Upper lobe of right lung (tissue), 1 donor: ENCODE measurements around the gene ACY1. TPM values are rescaled to one million over a fixed set of nuclear protein-coding genes. Genes with fewer than 3 reads are reported as not detected.

Experiments used
- ATAC-seq: fragments of 200-7000 bp; cut with Tn5 transposase; one replicate; pipeline ENCODE4 v1.9.1; 2020; ENCODE audit warnings: mild to moderate bottlenecking, moderate library complexity
- DNase-seq: peaks from one replicate; pipeline ENCODE4 v3.0.0-alpha.2; 2020
- H3K27ac ChIP-seq: fragments of 200-600 bp; one replicate; pipeline ENCODE4 v1.8.0; 2022
- H3K27me3 ChIP-seq: fragments of 200-600 bp; one replicate; pipeline ENCODE4 v1.8.0; 2022; ENCODE audit warnings: mild to moderate bottlenecking
- H3K36me3 ChIP-seq: fragments of 200-600 bp; one replicate; pipeline ENCODE4 v1.8.0; 2022
- H3K4me1 ChIP-seq: fragments of 200-600 bp; one replicate; pipeline ENCODE4 v1.8.0; 2022
- H3K4me3 ChIP-seq: fragments of 200-600 bp; one replicate; pipeline ENCODE4 v1.8.0; 2022; ENCODE audit warnings: mild to moderate bottlenecking
- H3K9me3 ChIP-seq: fragments of 200-600 bp; one replicate; pipeline ENCODE4 v1.8.0; 2022
- CTCF ChIP-seq: fragments of 200-600 bp; IDR thresholded peaks from one replicate; pipeline ENCODE4 v1.8.0; 2022; ENCODE audit warnings: antibody characterized with exemption
- intact Hi-C: fragments of 100-400 bp; cut with DNase I; formaldehyde crosslinking; loops from one replicate; pipeline ENCODE4 v1.11.0; 2022
- total RNA-seq: library from RNA; stranded (reverse); fragmentation: NEBNext Ultra II Directional; extraction: Animal tissue kit (Norgen Biotek cat#: 25700); gene quantifications from one replicate; pipeline ENCODE4 v1.2.1, GENCODE V29; 2021
- donor health status: DM: no; HTN: yes; CAD: no; lungs with severe emphysema.

The ACY1 gene
- total RNA-seq, 1 donor from 2014 or later, result 26.5 TPM

DNA sequence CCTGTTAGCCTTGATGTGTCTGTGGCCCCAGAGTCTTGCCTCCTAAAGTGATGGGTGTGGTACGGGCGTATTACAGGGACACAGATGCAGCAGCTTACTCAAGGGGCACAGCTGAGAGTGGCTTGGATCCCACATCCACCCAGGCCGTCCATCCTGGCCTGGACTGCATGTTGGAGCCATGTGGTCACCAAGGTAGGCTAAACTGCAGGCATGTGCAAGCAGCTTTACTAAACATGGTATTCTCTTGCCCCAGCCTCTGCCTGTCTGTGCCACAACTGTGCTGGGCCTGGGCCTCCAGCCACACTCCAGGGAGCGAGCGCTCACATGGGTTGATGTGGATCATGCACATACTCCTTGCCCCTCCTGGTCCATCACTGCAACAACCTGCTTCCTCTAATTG, 34.2 kb upstream of the ACY1 start:
- H3K4me3 ChIP-seq, result no peak overlapping the region
- no peaks in the 10 kb centered on the region for H3K36me3 ChIP-seq
- DNase-seq (peak; percentile 39), ATAC-seq (no peak)
- no peak overlapping the region for H3K27ac ChIP-seq
- intact Hi-C loops, result no loop called here
- no peaks in the 10 kb centered on the region for H3K27me3 ChIP-seq
- TF ChIP-seq CTCF, result no peak
- no peaks in the 10 kb centered on the region for H3K9me3 ChIP-seq
- H3K4me1 ChIP-seq, result no peaks in the 10 kb centered on the region

GRCh38 chr3:51950899-51951298, 32.4 kb upstream of the ACY1 start:
- DNase-seq (no peak), ATAC-seq (no peak)
- intact Hi-C loops, result no loop called here
- no peaks in the 10 kb centered on the region for H3K27me3 ChIP-seq
- TF ChIP-seq CTCF, result no peak
- H3K4me3 ChIP-seq, result no peak overlapping the region
- H3K9me3 ChIP-seq, result no peaks in the 10 kb centered on the region
- H3K36me3 ChIP-seq, result no peaks in the 10 kb centered on the region
- H3K27ac ChIP-seq, result no peak overlapping the region
- H3K4me1 ChIP-seq, result no peaks in the 10 kb centered on the region

DNA sequence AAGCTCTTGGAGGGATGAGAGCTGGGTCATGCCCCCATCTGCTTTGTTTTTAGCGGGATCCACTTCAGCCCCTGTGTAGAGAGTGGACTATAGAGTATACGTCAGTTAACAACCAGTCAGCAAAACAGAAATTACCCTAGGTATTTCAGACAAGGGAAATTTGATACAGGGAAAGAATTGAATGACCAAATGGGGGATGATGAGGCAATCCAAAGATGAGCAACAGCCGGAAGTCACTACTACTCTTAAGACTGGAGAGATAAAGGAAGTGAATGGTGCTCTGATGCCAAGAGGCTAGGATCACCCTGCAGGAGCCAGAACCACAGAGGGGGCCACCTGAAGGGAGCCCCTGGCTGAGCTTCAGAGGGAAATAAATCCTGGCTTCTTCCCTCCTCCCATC, 29.9 kb upstream of the ACY1 start:
- H3K36me3 ChIP-seq, result no peaks in the 10 kb centered on the region
- H3K4me3 ChIP-seq, result no peak overlapping the region
- ATAC-seq (peak; percentile 43), DNase-seq (no peak)
- H3K4me1 ChIP-seq, result peaks cover 8% of the 10 kb centered on the region
- H3K9me3 ChIP-seq, result no peaks in the 10 kb centered on the region
- no peak for TF ChIP-seq CTCF
- intact Hi-C loops, result no loop called here
- no peaks in the 10 kb centered on the region for H3K27me3 ChIP-seq
- no peak overlapping the region for H3K27ac ChIP-seq

GRCh38 chr3:51954105-51954504, 29.2 kb upstream of the ACY1 start:
- peaks cover 8% of the 10 kb centered on the region for H3K4me1 ChIP-seq
- H3K9me3 ChIP-seq, result no peaks in the 10 kb centered on the region
- no peaks in the 10 kb centered on the region for H3K27me3 ChIP-seq
- no peak for TF ChIP-seq CTCF
- no peak for ATAC-seq
- no peak overlapping the region for H3K27ac ChIP-seq
- no peak for DNase-seq
- H3K36me3 ChIP-seq, result no peaks in the 10 kb centered on the region
- no peak overlapping the region for H3K4me3 ChIP-seq
- intact Hi-C loops, result no loop called here

- H3K4me3 ChIP-seq, result no peak overlapping the region
- intact Hi-C loops, result no loop called here
- H3K27me3 ChIP-seq, result no peaks in the 10 kb centered on the region
- H3K27ac ChIP-seq, result no peak overlapping the region
- no peak for TF ChIP-seq CTCF
- ATAC-seq (no peak), DNase-seq (no peak)
- H3K36me3 ChIP-seq, result no peaks in the 10 kb centered on the region
- no peaks in the 10 kb centered on the region for H3K9me3 ChIP-seq
- peaks cover 8% of the 10 kb centered on the region for H3K4me1 ChIP-seq
These were observed 28.6 kb upstream of the ACY1 start for GRCh38 chr3:51954713-51955112.

GRCh38 chr3:51955175-51955892, 28.0 kb upstream of the ACY1 start, which contains the start of gene GPR62:
Gene GPR62 (plus strand): TSS chr3:51955381. CDS start chr3:51955653, 272 bp downstream.
- Histone ChIP-seq H3K4me1 (peaks cover 8% of the 10 kb centered on the region), H3K36me3 (no peaks in the 10 kb centered on the region), H3K9me3 (no peaks in the 10 kb centered on the region), H3K27me3 (no peaks in the 10 kb centered on the region), H3K4me3 (peak within 1 kb of the TSS; percentile 43), H3K27ac (peak within 1 kb of the TSS; percentile 60)
- DNase-seq (peak; percentile 58), ATAC-seq (no peak)
- no peak for TF ChIP-seq CTCF
- intact Hi-C loops, result no loop called here
